HG03521 (cell line): ENCODE measurements around the gene VDAC1.
"Not testable (repeated sequence)": the region's sequence is repeated elsewhere in the genome, so short reads cannot be mapped to it uniquely, and the experiment has no call there.

ENCODE experiments used
- ATAC-seq: cut with Tn5 transposase; IDR thresholded peaks from one replicate; pipeline ENCODE4 v1.9.1; 2021; ENCODE audit warnings: mild to moderate bottlenecking, moderate library complexity; ENCODE audit not compliant: unreplicated experiment

The VDAC1 gene

GRCh38 chr5:133996683-133997252 is 8.0 kb downstream of the VDAC1 start:
- no peak for ATAC-seq

GRCh38 chr5:133995883-133996563 is 8.8 kb downstream of the VDAC1 start:
- no peak for ATAC-seq

DNA sequence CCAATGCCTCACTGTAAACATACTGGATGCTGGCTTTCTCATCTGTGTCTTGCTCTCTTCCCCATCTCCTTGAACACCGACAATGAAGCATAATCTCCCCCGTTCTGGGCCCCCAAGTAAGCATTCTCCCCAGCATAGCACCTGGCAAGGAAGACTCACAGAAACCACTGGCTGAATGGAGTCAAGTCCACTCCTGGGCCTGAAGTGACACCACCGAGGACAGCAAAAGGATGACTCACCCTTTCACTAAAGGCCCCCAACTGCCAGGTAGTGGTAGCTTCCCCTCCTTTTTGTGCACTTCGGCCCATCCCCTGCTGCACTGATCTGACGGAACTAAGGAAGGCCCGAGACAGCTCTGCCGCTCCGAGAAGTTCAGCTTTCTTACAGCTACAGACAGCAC is 9.4 kb downstream of the VDAC1 start:
- no peak for ATAC-seq

DNA sequence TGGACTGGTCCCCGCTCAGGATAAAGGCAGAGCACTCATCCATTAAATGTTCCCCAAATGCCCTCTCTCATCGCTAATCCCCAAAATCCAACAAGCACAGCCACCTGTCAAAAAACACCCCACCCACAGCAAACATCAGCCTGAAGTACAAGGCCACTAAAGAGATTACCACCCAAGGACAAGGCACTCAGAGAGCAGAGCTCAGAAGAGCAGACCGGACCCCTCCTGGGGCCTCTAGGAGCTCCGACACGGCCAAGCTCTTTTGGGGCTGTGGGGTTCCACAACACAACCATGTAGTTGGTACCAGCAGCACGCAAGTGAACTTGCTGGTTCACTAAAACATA is 9.8 kb downstream of the VDAC1 start:
- no peak for ATAC-seq

DNA sequence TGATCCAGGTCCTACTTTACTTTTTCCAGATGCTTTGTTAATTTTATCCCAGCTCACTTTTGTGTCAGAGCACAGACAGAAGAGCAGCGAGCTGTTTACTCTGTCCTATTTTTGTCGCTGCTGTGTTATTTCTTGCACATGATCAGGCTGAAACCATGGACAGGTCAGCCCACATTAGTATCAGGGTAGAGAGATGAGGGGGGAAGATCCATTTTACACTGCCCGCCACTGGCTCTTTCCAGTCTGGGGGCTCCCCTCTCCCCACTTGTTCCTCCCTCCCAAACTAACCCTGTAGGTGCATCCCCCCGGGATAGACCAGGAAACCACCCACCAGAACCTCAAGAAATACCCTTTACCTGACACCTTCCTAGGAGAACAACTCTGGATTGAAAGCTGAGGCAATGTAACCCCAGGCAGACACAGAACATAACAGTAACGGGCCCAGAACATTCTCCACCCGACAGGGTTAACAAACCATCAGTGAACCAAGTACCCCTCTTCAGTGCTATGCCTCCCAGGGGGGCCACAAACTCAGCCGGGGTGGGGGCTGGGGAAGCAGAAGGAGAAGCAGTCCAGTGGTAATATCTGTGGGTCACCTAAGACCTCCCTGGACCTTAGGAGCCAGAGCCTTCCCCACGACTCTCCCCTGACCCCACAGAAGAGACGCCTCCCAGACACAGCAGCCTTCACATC is 10.3 kb downstream of the VDAC1 start:
- ATAC-seq: no peak

DNA sequence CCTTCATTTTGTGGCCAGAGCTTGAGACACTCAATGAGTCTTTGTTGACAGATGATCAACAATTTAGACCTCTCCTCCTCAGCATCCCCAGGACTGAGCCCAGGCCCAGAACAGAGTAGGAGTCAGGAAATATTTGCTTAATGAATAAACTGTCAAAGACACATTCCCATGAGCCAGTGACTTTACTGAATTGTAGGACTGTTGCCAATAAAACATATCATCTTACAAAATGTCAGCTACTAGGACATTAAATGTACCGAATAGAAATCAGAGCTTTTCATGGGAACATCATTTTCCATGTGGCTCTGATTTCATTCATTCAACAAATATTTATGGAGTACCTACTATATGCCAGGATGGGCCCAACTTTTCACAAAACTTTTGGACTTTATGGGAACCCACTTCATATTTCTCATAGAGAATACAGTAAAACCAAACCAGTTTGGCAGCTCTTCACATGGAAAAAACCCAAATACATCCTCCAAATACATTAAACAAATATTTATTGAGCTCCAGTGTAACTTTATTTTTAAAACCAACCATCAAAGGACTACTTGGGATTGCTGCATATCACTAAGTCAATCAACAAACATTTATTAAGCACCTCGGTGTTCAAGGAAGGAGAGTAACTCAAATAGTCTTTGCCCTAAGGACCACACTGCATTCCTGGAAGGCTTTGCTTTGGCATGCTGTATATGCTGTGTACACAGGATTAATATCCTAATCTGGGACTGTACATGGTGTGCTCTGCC is 11.4 kb downstream of the VDAC1 start:
- ATAC-seq: no peak

DNA sequence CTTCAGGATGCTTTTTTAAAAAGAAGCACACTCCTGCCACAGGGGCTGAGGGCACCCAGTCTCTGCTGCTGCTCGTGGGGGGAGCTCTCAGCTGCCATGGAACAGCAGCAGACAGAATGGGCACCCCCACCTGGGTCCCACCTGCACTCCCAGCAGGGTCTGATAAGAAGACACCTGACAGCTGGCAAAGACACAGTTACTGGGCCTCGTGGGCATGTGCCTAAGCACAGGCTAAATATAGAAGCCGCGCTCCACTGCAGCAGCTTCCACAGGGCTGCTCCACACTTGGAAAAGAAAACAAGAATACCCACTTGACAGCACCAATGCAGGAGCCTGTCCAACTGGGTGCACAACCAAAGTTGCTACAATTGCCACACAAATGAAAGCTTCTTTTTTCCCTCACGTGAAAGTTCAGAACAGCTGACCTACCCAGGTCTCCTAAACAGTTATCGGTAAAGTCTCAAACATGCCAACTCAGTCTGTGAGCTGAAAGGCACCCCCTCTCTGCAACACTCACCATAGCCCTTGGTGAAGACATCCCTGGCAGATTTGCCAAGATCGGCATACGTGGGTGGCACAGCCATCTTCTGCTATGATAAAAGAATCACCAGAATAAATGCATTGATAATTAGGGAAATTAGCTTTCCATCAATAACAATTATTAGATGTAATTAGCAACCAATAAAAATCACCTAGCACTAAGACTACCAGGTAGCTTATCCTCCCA is 12.2 kb downstream of the VDAC1 start:
- no peak for ATAC-seq

DNA sequence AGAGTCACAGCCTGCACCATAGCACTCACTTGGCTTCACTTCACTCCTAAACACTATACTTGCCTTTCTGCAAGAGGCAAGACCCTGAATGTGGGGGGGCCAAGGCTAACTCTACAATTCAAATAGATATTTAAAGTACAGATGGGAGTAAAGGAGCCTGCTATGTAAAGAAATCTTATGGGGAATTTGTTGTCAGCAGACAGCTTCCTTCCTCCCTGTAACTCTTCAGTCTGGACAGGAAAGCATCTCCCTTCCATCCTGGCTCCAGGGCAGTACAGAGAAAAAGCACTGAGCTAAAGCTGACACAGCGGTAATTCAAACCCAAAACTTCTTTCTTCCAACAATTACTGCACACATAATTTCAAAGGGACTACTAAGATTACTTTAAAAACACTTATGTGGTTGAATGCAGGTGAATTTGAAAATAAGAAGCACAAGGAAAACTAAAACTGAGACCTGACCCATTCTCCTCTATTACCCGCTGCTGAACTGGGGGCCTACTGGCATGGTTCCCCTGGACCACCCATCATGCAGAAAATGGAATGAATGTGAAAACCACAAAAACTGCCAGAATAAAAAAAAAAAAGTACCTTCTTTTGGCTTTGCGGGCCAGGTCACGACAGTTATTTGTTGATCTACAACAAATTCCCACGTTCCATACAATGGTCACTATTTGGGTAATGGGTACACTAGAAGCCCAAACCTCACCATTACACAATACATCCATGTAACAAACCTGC is 13.4 kb downstream of the VDAC1 start:
- no peak for ATAC-seq

DNA sequence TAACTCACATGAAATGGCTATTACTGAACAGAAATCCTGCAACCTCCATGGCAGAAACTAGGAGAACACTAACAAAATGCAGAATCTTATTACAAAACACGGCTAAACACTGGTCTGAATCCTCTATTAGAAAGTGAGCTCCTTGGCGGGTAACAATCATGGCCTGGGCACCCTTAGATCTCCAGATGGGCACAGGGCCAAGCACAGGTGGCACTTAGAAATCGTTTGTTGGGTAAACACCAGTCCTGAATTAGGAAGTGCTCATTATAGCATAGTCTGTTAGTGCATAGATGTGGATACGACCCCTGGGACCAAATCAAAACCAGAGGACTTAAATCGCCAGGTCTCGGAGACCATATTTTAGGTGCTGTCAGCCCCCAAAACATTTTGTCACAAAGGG is 14.4 kb downstream of the VDAC1 start:
- no peak for ATAC-seq

DNA sequence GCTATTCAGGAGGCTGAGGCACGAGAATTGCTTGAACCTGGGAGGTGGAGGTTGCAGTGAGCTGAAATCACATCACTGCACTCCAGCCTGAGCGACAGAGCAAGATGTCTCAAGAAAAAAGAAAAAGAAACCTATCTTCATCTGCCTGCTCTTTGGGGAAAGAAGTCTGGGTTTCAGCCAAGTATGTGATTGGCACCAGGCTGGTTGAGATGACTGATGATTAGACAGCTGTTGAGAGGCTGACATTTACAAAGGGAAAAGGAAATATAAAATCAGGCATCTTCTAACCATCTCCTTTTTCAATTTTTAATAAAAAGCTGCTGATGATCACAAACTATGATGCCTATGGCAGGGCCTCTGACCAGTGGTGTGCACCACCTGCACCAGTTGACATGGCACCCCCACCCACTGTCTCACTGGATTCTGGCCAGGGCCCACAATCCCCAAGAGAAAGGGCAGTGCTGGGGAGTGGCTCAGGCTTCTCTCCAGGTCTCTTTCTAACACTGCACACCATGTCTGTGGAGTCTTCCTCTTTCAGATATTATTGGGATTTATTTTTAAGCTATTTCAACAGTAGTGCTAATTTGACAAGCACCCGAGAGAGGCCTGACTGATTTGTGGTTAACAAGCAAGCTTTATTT is 19.1 kb downstream of the VDAC1 start:
- no peak for ATAC-seq

DNA sequence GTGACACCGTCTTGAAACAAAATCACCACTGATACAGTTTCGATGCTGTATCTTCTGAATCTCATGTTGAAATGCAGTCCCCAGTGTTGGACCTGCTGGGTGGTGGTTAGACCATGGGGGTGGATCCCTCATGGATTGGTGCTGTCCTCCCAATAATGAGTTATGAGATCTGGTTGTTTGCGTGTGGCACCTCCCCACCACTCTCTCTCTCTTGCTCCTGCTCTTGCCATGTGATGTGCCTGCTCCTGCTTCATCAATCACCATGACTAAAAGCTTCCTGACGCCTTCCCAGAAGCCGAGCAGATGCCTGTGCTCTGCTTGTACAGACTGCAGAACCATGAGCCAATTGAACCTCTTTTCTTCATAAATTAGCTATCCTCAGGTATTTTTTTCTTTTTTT is 21.1 kb downstream of the VDAC1 start:
- ATAC-seq: no peak

- no peak for ATAC-seq
Observed at GRCh38 chr5:133981714-133982113, 23.1 kb downstream of the VDAC1 start.

- no peak for ATAC-seq
Observed at GRCh38 chr5:133980652-133981051, 24.1 kb downstream of the VDAC1 start.

- no peak for ATAC-seq
Observed at GRCh38 chr5:133978943-133979342, 25.8 kb downstream of the VDAC1 start.

DNA sequence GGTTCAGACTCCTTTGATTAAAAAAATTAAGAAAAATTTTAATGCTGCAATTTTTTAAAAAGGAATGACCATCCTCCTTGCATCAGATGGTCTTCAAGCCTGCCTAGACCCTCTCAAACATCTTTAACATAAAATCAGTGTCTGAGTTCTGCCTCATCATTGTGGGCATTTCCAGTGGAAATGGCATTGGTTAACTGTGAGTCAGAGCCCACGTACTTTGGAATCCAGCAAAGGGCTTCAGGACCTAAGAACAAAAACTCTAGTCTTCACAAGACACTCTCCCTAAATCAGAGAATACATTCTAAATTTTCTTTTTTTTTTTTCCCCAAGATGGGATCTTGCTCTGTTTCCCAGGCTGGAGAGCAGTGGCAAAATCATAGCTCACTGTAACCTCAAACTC is 26.9 kb downstream of the VDAC1 start:
- no peak for ATAC-seq

DNA sequence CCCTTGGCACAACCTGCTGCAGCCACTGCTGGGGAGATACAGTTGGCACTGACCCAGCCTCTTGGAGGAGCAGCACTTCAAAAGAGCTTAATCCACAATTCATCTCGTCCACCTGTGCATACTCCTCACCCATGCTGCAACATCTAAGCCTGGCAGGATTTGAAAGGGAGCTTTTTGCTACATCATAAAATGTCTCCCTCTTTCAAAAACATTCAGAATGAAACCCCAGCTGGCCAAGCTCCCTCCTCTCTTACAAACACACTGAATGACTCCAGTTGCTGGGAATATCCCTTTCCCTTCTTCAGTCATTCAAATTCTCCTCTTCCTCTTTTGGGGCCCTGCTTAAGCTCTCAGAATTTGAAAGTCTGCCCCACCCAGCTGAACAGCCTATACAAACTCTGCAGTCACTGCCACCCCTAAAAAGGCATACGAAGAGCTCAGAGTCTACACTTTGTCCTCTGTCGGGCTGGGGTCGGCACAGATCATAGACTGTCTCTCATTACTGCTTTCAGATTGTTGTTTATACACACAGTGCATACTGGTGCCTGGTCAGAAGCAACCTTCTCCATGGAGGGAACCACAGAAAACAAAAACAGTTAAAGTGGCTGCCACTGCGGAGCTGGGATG is 27.5 kb downstream of the VDAC1 start:
- no peak for ATAC-seq

DNA sequence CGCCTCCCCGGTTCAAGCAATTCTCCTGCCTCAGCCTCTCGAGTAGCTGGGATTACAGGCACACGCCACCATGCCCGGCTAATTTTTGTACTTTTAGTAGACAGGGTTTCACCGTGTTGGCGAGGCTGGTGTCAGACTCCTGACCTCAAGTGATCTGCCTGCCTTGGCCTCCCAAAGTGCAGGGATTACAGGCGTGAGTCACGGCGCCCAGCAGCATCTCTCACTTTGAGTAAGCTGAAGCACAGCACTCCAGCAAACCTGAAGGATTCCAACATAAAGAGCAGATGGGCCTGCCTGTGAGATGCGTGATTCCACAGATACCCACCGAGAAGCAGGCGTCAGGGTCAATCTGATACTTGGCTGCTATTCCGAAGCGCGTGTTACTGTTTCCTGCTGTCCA is 29.2 kb downstream of the VDAC1 start:
- not testable (repeated sequence) for ATAC-seq

- no peak for ATAC-seq
Observed at GRCh38 chr5:133974142-133974541, 30.6 kb downstream of the VDAC1 start.

GRCh38 chr5:133970325-133970909 is 34.4 kb downstream of the VDAC1 start:
- no peak for ATAC-seq
